Measurements from ENCODE around the gene PNCK.

Gene PNCK

DNA sequence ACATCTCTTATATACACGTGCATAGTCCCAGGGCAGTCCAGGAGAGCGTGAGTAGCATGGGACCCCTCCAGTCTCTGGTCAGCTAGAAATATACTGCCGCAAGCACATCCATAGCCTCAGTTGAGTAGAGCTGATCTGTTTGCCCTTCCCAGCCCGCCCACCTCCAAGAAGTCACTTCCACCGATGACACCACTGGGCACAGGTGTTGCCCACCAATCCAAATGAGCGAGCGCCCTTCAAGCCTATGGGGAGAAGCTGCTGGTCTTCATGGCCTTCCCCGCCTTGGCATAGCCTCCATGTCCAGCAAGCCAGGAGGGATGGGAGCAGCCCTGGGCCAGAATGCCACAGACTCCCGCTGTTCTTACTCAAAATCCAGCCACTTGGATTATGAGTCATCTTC lies 16.5 kb downstream of the PNCK start:
- DNase-seq = no peak

DNA sequence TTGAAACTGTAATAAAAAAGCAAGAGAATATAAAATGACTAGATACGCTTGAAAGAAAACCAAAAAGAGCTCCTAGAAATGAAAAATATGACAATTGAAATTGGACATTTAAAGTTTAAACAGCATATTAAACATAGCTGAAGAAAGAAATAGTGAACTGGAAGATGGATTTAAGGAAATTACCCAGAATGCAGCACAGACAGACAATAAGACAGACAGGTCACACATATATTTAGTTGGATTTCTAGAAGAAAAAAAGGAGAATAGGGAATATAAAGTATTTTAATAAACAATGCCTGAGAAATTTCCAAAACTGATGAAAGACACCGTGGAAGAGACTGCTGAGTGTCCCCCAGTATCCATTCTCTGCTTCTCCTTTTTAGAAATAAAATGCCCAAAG lies 20.1 kb downstream of the PNCK start:
- DNase-seq = no peak

DNA sequence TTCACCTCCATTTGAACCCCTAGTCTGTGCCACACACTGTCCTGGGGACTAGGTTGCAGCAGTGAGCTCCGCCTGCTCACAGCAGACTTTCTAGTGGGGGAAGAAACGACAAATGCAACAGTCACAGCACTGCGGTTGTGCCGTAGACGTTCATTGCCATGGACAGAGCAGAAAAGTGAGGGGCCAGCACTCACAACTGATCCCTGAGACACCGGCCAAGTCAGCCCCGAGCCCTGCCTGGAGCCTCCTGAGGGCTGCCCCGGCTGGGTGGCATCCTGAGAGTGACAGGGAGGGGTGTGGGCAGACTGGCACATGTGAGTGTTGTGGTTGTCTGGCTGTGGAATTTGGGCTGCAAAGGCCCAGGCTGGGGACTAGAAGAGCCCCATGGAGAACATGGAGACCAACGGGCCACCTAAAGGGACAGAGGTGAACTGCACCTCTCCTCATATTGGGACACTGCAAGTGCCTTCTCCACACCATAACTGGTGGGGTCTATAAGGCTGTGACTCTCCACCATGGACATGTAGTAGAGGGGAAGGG lies 22.0 kb downstream of the PNCK start:
- no peak for DNase-seq

DNA sequence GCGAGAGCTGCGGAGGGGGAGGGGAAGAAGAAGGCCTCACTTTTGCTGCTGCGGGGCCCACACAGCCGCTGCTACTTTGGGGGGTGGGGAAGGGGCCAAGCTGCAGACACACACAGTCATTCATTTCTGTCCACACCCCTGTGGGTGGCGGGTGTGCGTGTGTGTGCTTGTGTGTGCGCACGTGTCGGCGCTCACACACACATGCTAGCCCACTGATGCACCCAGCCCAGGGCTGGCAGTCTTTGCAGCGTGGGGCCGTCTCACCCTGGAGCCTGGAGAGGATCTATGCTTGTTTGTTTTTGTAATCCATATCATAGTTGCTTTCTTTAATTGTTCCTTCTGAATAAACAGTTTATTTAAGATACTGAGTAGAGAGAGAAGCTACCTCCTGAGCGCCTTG lies 22.7 kb downstream of the PNCK start:
- DNase-seq = no peak

DNA sequence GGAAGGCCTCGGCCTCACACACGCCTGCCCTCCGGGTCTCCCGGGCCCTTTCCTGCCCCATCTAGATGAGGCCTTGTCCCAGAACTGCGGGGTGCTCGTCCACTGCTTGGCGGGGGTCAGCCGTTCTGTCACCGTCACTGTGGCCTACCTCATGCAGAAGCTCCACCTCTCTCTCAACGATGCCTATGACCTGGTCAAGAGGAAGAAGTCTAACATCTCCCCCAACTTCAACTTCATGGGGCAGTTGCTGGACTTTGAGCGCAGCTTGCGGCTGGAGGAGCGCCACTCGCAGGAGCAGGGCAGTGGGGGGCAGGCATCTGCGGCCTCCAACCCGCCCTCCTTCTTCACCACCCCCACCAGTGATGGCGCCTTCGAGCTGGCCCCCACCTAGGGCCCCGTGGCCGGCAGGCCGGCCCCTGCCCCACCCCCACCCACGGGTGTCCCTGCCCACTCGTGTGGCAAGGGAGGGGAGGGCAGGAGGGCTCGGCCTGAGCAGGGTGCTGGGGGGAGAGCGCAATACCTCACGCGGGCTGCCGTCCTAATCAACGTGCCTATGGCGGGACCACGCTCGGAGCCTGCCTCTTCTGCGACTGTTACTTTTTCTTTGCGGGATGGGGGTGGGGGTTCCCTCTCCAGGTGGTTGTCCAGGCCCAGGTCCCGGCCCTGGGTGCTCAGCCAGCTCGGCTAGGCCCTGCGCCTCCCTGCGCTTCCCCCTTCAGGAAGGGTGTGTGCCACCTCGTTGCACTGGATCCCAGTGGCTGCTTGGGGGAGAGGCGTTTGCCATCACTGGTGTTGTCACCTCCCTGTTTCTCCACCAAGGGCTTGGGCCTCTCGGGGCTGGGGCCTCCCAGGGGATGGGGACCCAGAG lies 23.5 kb downstream of the PNCK start:
- DNase-seq = no peak

DNA sequence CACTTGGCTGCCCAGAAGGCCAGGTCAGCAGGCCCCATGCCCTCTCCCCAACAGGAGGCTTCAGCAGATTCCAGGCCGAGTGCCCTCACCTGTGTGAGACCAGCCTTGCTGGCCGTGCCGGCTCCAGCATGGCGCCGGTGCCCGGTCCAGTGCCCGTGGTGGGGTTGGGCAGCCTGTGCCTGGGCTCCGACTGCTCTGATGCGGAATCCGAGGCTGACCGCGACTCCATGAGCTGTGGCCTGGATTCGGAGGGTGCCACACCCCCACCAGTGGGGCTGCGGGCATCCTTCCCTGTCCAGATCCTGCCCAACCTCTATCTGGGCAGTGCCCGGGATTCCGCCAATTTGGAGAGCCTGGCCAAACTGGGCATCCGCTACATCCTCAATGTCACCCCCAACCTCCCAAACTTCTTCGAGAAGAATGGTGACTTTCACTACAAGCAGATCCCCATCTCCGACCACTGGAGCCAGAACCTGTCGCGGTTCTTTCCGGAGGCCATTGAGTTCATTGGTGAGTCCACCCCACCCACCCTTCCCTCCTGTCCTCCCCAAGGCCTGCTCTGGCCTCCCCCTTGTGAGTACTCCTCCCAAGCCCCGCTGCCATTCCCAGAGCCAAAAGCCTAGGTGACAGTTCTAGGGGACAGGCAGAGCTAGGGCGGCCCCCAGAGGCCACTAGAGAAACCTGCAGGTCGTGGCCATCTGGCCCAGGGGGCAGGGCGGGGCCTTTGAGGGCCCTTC lies 24.3 kb downstream of the PNCK start:
- peak; percentile 16 for DNase-seq

DNA sequence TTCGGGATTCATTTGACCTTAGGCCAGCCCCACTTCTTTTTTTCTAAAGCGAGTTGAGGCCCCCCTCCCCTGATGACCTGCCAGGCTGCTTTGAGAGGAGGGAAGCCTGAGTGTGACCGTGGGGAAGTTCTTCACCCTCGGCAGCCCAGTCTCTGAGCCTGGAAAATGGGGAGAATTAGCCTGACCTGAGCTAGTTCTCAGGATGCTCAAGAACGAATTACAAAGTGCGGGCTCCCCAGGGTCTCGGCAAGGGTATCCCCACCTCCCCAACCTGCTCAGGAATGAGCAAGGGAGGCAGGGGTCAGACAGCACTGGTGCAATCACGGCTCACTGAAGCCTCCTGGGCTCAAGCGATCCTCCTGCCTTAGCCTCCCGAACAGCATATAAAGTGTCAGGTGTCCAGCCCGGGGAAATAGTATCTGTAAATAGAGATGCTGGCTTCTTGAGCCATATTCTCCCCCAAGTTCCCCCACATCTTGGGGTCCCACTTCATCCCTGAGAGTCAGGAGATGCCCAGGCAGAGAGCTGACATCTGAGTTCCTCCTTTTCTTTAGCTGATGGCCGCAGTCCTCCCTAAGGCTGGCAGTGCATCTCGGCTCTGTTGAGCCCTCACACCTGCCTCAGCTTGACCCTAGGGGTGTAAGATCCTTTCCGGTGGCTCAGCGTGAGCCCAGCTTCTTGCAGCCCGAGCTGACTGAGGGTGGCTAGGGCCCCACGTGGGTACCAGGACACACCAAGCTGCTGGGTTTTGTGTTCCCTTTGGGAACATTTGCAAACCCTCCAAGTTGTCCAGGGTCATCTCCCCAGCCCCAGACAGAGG lies 25.0 kb downstream of the PNCK start:
- DNase-seq = no peak

DNA sequence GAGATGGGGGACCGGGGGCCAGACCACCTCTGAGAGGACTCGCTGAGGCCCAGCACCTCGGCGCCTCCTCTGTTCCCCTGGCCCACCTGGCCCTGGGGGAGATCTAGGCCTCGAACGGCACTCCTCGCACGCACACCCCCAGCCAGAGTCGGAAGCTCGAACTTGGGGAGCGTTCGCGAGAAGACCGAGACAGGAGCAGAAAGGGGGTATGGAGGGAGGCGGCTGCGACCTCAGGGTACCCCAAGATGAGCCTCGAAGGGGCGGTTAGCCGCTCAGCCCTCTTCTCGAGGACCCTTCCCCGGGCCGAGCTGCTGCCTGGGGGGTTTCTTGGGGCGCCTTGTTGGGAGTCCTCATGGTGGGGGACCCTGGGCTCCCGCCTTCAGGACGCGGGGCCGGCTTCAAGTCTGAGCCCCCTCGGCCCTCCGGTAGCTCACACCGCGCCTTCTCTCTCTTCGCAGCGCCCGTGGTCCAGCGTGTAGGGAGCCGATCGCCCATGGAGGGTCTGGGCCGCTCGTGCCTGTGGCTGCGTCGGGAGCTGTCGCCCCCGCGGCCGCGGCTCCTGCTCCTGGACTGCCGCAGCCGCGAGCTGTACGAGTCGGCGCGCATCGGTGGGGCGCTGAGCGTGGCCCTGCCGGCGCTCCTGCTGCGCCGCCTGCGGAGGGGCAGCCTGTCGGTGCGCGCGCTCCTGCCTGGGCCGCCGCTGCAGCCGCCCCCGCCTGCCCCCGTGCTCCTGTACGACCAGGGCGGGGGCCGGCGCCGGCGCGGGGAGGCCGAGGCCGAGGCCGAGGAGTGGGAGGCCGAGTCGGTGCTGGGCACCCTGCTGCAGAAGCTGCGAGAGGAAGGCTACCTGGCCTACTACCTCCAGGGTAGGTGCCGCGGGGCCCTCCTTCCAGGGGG lies 25.9 kb downstream of the PNCK start:
- DNase-seq = no peak

DNA sequence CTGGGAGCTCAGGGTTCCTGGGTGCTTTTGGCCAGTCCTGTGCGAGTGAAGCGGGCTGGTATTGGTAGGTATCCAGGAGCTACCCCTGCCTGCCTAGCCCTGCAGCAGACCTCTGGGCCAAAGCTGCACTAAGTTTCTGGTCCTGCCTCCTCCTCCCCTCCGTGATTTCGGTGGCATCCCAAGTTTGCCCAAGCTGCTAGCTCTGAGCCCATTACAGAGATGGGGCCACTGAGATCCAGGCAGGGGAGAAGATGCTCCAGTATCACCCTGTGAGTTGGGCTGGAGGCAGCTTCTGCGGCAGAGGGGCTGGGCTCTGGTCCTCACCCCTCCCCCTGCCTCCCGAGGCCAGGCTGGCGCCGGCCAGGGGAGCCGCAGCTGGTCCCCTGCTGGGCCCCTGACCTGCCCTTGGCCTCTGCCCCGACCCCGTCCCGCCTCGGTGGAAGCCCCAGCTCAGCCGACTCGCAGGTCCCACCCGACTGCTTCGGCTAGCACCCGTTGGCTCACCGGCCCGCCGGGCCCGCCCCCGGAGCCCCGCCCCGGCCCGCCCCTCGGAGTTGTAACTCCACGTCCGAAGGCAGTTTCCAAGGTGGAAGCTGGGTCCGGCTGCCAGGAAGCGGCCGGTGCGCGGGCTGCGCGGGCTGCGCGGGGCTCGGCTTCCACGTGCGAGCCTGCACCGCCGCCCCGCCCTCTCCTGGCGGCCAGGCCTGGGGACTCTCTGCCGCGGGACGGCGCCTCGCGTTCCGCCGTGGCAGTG lies 26.8 kb downstream of the PNCK start, which contains the start of gene DUSP9:
Gene DUSP9 (plus strand): TSS at position 584 of the 754 bp plus-strand sequence. CDS start 751 bp downstream, outside the sequence.
- DNase-seq = no peak

DNA sequence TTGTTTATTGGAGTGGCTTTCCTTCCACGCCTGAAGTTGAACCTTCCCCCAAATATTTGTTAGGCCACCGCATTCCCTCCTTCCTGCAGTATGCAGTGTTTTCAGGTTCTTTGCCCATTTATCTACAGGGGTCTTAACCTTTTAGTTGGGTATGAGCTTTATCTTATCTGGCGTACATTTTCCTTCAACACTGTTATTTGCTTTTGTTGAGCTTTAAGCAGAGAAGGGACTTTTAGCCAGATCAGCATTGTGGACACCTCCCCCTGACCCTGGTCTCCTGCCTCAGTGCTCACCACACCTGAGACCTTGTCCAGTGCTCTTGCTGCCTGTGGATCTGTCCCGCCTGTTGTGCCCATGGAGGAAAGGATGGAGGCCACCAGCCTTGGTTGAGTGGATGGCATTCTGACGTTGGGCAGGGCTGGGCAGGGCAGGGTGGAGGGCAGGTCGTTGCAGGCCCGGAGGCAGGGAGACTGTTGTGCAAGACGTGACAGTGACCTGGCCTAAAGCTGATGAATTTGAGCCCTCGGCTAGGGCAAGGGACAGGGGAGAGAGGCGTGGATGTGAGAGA lies 27.6 kb downstream of the PNCK start:
- no peak for DNase-seq

DNA sequence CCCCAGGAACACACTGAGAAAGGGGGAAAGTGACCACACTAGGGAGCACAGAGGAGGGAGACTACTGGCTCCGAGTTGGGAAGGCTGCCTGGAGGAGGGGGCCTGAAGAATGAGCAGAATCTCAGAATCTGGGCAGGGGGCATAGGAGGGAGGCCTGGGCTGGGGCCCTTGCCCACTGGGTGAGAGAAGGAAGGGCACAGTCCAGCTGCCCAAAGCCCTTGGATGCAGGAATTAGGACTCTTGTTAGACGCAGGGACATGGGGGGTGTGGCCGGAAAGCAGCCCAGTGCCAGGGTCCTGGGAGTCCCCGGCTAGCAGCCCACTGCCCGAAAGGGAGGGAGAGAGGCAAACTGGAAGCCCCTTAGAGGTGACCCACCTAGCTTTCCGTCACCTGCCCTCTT lies 28.5 kb downstream of the PNCK start:
- no peak for DNase-seq

DNA sequence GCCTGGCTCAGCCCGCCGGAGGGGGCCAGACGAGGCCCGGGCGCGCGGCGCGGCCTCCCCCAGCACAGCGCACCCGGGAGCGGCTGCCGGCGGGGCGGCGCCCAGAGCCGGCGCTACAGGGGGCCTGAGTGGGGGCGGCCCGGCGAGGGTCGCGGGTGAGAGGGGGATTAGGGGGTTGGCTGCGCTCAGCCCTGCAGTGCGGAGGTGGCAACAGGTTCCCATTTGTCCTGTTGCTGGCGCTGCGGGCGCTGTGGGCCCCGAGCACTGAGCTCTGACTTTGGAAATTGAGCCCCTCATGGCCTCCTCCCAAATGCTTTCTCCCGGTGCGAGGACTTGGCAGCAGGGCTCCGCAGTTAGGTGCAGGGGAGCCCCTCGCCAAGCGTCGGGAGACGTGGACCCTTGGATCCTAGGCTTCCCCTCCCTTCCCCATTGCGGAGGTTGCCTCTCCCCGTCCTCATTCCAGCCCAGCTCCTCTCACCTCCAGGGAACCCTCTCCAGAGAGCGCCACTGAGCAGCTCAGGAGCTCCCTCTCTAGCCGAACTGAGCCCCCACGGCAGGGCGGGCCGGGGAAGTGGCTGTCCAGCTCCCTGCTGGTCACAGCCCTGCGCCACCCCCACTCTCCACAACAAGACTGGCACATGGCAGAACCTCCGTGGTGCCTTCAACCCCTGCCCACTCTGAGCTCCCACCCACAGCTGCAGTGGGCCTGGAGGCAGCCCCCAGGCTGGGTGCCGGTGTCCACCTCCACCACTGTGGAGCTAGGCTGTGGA lies 29.1 kb downstream of the PNCK start:
- DNase-seq = no peak

DNA sequence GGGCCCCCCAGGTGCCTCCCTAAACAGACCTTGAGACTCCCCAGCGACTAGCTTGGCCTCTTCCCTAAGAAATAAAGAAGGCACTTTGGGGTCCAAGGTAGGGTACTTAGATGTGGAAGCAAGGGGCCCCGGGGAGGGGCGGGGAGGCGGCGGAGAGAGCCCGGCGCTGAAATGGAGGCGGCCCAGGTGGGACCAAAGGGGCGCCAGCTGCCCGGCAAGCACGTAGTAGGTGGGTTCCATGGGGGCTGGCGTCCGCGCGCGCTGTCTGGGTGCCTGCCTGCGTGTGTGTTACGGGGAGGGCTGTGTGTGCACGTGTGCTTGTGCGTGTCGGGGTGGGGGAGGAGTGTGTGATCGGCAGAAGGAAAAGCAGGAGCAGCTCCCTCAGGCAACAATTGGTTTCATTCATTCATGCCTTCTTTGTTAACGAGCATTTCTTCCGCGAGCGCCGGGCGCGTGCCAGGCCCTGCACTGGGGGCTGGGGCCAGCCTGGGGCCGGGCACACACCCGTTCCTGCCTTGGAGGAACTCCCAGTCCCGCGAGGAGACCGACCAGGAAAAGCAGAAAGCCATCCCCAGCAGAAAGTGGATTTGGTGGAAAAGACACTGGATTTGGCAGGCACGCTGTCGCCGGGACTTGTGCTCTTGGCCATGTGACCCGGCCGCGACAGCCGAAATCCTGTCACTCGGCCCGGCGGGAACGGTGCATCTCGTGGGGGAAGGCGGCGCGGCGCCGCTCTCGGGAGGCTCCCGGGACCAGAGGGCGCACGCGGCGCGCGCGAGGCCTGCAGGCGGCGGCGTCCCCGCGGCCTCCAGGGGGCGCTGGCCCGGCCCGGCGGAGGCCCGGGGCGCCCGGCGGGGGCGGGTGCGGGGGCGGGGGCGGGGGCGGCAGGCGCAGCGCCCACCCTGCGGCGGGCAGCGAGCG lies 29.9 kb downstream of the PNCK start:
- DNase-seq = no peak

DNA sequence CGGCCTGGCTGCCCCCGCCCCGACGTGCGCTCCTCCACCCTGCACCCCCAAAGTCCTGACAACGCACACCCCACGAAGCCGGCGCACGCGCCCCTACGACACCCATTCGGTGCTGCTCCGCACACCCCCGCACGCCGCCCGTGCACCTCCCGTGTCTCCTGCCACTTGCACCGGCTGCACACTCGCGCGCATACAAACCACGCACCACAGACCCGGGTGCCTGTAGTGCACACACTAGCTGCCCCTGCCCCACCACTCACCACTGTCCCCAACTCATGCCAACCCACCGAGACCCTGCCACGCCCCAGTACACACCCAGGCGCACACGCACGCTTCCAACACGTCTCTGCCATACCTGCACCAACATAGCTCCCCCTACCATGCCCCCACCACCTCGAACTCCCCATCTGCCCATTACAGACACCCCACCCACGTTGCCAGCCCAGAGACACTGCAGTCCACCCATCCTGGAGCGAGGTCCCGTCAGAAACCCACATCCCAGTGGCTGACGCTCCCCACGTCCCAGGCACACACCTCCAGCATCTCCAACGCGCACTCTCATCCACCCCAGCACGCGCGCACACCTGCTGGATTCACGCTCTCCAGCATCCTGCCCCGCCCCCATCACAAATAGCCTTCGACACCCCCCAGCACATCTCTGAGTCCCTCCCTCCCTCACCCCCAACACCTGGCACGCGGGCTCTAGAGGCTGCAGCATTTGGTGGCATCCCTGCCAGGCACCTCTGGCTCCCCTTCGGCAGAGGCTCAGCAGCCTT lies 30.8 kb downstream of the PNCK start:
- DNase-seq = no peak

DNA sequence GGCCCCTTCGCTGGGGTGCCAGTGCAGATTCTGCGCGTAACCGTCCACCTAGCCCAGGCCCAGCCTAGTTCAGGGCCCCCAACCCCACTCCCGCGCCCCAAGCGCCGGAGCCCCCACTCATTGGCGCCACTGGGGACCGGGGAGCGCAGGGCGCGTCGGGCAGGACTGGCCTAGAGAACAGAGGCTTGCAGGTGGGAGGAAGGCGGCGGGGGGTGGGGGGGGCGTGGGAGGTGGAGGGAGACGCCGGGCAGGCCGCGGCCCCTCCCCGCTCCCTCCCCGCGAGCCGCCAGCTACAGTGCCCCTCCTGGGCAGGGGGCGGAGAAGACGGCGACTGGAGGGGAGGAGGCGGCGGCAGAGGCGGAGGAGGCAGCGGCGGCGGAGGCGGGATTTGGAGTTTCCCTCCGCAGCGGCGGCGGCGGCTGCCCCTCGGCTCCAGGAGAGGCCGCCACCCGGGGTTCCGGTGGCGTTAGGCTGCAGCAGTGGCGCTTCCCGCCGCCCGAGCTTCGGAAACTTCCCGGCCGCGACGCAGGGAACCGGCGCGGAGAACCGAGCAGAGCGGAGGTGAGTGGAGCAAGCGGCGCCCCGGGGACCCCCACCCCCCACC lies 31.5 kb downstream of the PNCK start:
- DNase-seq = no peak

DNA sequence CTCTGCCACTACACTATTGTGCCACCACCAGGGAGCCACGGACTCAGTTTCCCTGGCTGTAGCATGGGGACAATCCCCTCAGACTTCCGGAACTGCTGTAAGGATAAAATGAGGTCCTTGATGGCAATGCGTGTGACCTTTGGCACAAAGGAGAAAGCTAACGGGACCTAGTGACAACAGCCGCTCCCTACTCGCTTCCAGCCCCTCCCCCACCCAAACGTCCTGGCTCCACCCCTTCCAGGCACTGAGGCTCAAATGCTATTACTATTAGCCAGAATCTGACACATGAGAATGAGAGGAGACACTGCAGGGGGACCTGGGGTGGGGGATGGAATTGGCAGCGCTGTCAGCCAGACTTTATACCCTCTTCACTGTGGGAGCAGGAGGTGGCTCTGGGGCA lies 32.0 kb downstream of the PNCK start:
- DNase-seq = no peak

DNA sequence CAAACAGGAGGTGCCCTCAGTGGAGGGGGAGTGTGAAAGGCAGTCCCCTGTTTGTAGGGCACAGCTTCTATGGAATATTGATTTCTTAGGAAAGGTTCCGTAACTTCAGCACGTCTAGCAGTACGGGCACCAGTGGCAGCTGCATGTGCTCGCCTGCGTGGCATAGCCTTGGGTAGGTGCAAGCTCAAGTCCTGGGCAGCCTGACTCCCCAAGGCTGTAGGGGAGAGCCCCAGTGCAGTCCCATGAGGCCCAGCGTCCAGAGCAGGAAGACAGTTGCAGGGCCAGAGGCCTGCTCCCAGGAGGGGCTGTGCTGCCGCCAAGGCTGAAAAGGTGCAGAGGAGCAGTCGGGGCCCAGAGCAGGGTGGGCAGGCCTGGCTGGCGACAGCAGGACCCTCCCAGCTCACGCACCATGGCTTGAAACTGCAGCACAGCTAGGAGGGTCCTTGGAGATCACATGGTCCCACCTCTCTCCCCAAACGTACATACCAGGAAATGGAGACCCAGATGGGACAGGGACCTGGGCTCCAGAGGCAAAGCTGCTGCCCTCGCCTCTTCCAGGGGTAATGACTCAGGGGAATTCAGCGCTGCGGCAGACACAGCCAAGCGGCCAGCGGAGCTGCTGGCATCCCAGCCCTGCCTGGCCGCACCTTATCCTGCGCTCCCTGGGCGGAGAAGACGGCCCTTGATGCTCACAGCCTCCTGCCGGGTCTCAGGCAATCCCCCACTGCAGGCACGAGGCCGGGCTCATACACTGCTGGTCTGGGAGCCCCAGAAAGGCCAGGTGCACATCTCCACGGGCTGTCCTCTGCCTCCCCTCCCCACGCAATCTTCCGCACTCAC lies 32.7 kb downstream of the PNCK start:
- DNase-seq = no peak
